Measurements from ENCODE around the gene VPS54.

The VPS54 gene

DNA sequence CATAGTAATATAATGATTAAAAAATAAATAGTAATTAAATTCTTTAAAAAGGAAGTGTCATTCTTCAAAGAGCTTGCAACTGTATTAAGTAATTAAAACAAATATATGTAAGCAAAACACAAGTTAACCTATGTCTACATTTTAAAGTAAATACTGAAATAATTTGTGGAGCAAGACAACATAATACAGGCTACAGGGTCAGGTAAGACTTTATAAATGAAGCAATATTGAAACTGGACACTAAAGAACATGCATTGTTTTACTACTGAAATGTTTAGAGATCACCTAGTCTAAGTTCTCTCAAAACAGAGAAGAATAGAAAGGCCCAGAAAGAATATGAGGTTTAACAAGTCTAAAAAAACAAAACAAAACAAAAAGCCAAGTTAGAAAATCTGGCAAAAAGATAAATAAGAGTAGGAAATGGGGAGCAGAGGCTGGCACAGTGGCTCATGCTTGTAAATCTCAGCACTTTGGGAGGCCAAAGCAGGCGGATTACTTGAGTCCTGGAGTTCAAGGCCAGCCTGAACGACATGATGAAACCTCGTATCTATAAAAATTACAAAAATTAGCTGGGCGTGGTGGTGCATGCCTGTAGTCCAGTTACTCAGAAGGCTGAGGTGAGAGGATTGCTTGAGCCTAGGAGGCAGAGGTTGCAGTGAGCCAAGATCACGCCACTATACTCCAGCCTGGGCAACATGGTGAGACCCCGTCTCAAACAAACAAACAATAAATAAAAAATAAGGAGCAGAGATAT lies 34.4 kb downstream of the VPS54 start:
- Histone ChIP-seq H3K9me3 (ENCODE audit: control insufficient read depth, low read length) (no peaks in the 10 kb centered on the region), H3K4me1 (no peaks in the 10 kb centered on the region), H3K27ac (no peak overlapping the region), H3K27me3 (ENCODE audit: control insufficient read depth, insufficient read depth, low read length) (no peaks in the 10 kb centered on the region), H3K4me2 (ENCODE audit: low read length) (no peak overlapping the region), H3K4me3 (ENCODE audit: low read depth, low read length) (no peak overlapping the region), H3K36me3 (ENCODE audit: control insufficient read depth, insufficient read depth, low read length) (no peaks in the 10 kb centered on the region), H3K79me2 (peaks cover 12% of the 10 kb centered on the region), H2AFZ (no peak overlapping the region), H3K9ac (no peak overlapping the region)
- TF ChIP-seq, protein P1, sequence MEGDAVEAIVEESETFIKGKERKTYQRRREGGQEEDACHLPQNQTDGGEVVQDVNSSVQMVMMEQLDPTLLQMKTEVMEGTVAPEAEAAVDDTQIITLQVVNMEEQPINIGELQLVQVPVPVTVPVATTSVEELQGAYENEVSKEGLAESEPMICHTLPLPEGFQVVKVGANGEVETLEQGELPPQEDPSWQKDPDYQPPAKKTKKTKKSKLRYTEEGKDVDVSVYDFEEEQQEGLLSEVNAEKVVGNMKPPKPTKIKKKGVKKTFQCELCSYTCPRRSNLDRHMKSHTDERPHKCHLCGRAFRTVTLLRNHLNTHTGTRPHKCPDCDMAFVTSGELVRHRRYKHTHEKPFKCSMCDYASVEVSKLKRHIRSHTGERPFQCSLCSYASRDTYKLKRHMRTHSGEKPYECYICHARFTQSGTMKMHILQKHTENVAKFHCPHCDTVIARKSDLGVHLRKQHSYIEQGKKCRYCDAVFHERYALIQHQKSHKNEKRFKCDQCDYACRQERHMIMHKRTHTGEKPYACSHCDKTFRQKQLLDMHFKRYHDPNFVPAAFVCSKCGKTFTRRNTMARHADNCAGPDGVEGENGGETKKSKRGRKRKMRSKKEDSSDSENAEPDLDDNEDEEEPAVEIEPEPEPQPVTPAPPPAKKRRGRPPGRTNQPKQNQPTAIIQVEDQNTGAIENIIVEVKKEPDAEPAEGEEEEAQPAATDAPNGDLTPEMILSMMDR (IDR thresholded peaks at IDR 0.05): no peak

DNA sequence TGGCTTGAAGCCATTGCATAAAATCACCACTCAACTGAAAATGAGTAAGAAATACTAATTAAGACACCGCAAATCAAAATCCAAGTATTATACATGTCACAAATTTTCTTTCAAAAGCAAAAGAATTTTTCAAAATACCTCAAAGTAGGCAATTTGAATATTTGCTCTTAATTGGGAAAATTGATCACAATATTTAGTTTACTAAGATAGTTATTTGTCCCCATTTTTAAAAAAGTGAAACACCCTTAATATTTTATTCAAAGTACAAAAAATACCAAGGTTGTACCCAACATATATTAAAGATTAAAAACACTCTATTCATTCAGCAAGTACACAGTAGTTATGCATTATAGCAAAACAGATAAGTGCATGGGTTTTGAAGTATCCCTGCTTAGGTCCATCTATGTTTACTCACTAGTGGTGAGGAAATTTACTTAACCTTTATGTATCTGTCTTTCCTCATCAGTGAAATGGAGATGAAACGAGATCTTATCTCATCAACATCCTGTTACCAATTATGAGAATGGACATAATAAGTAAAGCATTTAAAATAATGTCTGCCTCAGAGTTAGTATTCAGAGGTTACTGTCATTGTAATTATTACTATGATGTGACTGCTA lies 35.1 kb downstream of the VPS54 start:
- H3K9me3 ChIP-seq (ENCODE audit: control insufficient read depth, low read length): no peaks in the 10 kb centered on the region
- H3K79me2 ChIP-seq: peaks cover 6% of the 10 kb centered on the region
- no peaks in the 10 kb centered on the region for H3K36me3 ChIP-seq (ENCODE audit: control insufficient read depth, insufficient read depth, low read length)
- no peak overlapping the region for H3K4me2 ChIP-seq (ENCODE audit: low read length)
- TF ChIP-seq, protein P1 (IDR thresholded peaks at IDR 0.05): no peak
- H3K27ac ChIP-seq: no peak overlapping the region
- no peak overlapping the region for H2AFZ ChIP-seq
- H3K4me3 ChIP-seq (ENCODE audit: low read depth, low read length): no peak overlapping the region
- no peaks in the 10 kb centered on the region for H3K27me3 ChIP-seq (ENCODE audit: control insufficient read depth, insufficient read depth, low read length)
- H3K4me1 ChIP-seq: no peaks in the 10 kb centered on the region
- no peak overlapping the region for H3K9ac ChIP-seq

DNA sequence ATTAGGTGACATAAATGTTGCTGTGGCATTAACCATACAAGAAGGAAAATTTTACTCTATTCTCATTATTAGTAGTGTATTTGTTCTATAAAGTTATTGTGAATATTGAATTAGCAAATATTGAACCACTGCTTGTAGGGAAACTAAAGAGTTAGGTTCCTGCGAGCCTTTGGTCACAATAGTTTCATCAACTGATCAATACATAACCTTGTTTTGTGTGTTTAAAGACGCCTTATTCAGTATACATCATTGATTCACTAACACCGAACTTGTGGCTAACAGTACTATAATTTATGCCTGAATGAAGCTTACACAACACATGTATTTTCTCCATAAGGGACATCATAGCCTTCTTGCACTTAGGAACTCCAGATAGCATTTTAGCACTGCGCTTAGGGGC lies 36.9 kb downstream of the VPS54 start:
- TF ChIP-seq, protein P1 (IDR thresholded peaks at IDR 0.05): no peak

DNA sequence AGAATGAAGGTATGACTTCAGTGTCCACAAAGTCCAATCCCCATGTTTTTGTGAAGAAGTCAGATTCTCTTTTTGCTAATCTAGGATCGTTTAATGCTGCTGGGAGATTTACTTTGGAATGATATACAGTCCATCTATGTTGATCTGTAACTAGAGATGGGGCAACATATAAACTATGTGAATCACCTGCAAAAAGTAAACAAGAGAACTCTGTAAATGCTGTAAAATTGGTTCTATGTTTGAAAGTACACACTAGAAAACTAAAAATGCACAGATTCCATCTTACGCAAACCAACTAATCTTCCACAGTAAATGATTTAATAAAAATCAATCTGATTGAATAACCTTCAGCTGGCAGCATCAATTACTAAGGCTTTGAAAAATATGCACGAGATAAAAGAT lies 37.5 kb downstream of the VPS54 start:
- no peaks in the 10 kb centered on the region for H3K4me1 ChIP-seq
- H3K9me3 ChIP-seq (ENCODE audit: control insufficient read depth, low read length): no peaks in the 10 kb centered on the region
- H3K9ac ChIP-seq: no peak overlapping the region
- no peak overlapping the region for H2AFZ ChIP-seq
- H3K36me3 ChIP-seq (ENCODE audit: control insufficient read depth, insufficient read depth, low read length): no peaks in the 10 kb centered on the region
- H3K4me3 ChIP-seq (ENCODE audit: low read depth, low read length): no peak overlapping the region
- no peak overlapping the region for H3K4me2 ChIP-seq (ENCODE audit: low read length)
- TF ChIP-seq, protein P1 (IDR thresholded peaks at IDR 0.05): no peak
- no peaks in the 10 kb centered on the region for H3K79me2 ChIP-seq
- no peak overlapping the region for H3K27ac ChIP-seq
- no peaks in the 10 kb centered on the region for H3K27me3 ChIP-seq (ENCODE audit: control insufficient read depth, insufficient read depth, low read length)

More for the DNA sequence above, 36.9 kb downstream of the VPS54 start:
- no peaks in the 10 kb centered on the region for H3K4me1 ChIP-seq
- H3K36me3 ChIP-seq (ENCODE audit: control insufficient read depth, insufficient read depth, low read length): no peaks in the 10 kb centered on the region
- H3K27me3 ChIP-seq (ENCODE audit: control insufficient read depth, insufficient read depth, low read length): no peaks in the 10 kb centered on the region
- H3K4me2 ChIP-seq (ENCODE audit: low read length): no peak overlapping the region
- H3K27ac ChIP-seq: no peak overlapping the region
- H3K4me3 ChIP-seq (ENCODE audit: low read depth, low read length): no peak overlapping the region
- H2AFZ ChIP-seq: no peak overlapping the region
- no peaks in the 10 kb centered on the region for H3K9me3 ChIP-seq (ENCODE audit: control insufficient read depth, low read length)
- H3K79me2 ChIP-seq: no peaks in the 10 kb centered on the region
- H3K9ac ChIP-seq: no peak overlapping the region

All from parathyroid adenoma (tissue), 2 donors.